NAMALWA (cell line): ENCODE measurements around the gene VCL.
"Not testable (repeated sequence)": the region's sequence is repeated elsewhere in the genome, so short reads cannot be mapped to it uniquely, and the experiment has no call there.

Experiments used
- DNase-seq: peaks from one replicate; pipeline ENCODE4 v3.0.0-alpha.2; 2015; ENCODE audit warnings: low spot score

Gene VCL

GRCh38 chr10:74039561-74040145 is 41.7 kb downstream of the VCL start:
- no peak for DNase-seq

DNA sequence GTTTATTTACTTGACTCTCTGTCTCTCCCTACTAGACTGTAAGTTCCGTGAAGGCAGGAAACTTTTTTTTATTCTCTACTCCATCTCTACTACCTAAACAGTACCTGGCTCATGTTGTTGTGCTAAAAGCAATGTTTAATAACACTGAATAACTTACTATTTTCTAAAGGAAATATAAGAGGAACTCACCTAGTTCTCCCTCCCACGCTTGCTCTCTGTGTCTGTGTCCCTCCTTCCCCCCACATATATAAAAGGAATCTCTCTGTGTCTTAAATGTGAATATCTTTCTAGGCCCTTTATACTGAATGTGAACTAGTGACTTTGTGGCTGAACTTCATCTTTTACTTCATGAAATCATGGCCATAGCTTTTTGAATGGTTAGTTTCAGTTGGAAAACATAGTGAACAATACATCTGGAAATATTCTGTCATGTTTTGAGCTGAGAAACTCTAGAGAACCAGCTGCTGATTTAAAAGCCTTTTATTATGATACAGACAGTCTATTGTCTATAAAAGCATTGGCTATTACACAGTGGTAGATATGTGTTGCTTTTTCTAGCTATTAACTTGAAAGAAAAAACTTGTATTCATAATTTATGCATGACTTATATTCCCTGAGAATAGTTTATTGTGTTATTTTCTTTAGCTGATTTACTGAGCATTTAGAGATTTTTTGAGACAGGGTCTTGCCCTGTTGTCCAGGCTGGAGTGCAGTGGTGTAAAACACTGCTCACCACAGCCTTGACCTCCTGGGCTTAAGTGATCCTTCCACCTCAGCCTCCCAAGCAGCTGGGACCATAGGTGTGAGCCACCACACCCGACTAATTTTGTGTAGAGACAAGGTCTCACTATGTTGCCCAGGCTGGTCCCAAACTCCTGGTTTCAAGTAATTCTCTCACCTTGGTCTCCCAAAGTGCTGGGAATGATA is 42.5 kb downstream of the VCL start:
- DNase-seq = no peak

DNA sequence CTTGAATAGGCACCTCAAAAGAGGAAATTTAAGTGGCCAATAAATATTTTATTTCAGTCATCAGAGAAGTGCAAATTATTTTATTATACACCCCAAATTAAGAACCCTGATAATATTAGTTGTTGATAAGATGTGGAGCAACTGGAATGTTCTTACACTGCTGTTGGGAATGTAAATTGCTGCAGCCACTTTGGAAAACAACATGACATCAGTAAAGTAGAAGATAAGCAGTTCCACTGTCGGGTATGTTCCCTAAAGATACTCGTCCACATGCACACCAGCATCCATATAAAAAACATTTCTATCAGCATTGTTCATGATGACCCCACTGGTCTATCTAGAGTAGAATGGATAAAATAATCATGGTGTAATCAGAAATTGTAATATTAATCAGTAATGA is 46.5 kb downstream of the VCL start:
- DNase-seq = no peak

- DNase-seq = no peak
Measured at GRCh38 chr10:74047304-74047703, 49.4 kb downstream of the VCL start.

DNA sequence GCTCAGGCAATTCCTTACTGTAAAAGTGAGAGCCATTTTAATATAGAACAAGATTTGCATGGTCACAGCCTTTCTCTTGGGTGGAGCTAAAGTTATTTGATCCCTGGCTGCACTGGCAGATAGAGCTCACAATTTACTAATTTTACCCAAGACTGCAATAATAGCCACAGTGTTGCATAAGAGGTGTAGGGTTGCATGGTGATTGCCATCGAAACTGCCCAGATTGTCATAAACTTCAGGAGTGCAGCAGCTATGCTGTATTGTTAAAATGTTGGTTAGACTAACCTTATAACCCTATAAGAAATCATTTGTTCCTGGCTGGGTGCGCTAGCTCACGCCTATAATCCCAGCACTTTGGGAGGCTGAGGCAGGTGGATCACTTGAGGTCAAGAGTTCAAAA is 50.0 kb downstream of the VCL start:
- no peak for DNase-seq

GRCh38 chr10:74048433-74048832 is 50.5 kb downstream of the VCL start:
- DNase-seq = no peak

- DNase-seq = no peak
Measured at GRCh38 chr10:74049955-74050354, 52.0 kb downstream of the VCL start.

GRCh38 chr10:74050653-74051052 is 52.7 kb downstream of the VCL start:
- no peak for DNase-seq

- DNase-seq = no peak
Measured at GRCh38 chr10:74051736-74052342, 53.9 kb downstream of the VCL start.

GRCh38 chr10:74052994-74053393 is 55.1 kb downstream of the VCL start:
- no peak for DNase-seq

- no peak for DNase-seq
Measured at GRCh38 chr10:74055383-74056049, 57.6 kb downstream of the VCL start.

- no peak for DNase-seq
Measured at GRCh38 chr10:74056050-74056818, 58.3 kb downstream of the VCL start.

DNA sequence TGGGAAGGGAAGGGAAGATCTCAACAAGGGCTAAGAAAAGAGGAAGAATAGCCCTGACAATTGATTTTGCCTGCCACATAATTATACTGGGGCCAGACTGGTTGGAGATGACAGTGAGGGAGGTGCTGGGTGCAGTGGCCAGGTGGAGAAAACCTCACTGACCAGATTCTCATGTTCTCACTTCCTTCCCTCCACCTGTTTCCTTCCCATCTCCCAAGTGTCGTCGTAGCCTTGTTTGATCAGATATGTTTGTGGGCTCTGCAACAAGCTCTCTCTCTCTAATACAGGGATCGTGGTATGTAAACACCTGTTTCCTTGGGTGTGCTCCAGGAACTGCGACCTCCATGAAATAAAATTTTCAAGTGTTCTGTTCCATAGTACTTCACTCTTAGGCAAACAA is 60.2 kb downstream of the VCL start:
- DNase-seq = no peak

DNA sequence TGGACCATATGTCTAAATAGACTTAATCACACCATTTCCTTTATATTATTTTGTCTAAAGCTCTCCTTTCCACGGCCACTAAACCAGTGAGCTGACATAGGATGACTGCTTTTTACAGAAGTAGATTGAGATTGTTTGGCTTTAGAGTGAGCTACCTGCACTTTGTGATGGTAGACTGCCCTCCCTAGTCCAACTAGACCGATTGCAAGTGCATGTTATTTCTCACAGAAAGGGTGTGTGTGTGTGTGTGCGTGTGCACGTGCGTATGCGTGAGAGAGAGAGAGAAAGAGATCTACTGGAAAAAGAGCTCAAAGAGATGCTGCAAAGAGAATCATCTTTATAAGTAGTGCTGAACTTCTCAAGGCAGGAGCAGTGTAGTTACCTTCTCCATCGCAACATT is 60.7 kb downstream of the VCL start:
- no peak for DNase-seq

DNA sequence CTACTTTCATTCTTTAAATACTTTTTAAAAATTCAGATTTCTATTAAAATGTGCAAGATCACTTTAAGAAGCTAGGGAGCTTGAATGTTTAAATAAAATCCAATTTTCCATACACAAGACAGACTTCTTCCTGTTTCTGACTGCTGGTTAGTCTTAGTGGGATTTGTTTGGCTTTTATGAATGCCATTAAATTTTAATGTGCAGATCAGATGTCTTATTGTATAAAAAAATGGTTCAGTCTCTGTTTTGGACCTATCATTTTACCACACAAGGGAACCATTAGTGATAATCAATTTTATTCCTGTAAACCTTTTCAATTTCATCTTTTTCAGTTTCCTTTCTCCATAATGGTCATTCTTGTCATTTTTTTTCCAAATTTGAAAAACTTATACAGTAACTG is 63.2 kb downstream of the VCL start:
- no peak for DNase-seq

DNA sequence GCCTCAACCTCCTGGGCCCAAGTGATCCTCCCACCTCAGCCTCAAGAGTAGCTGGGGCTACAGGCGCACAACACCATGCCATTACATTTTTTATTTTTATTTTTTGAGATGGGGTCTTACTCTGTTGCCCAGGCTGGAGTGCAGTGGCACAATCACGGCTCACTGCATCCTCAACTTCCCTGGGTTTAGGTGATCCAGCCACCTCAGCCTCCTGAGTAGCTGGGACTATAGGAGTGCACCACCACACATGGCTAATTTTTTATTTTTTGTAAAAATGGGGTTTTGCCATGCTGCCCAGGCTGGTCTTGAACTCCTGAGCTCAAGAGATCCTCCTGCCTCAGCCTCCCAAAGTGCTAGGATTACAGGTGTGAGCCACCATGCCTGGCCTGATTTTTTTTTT is 64.1 kb downstream of the VCL start:
- DNase-seq = not testable (repeated sequence)

DNA sequence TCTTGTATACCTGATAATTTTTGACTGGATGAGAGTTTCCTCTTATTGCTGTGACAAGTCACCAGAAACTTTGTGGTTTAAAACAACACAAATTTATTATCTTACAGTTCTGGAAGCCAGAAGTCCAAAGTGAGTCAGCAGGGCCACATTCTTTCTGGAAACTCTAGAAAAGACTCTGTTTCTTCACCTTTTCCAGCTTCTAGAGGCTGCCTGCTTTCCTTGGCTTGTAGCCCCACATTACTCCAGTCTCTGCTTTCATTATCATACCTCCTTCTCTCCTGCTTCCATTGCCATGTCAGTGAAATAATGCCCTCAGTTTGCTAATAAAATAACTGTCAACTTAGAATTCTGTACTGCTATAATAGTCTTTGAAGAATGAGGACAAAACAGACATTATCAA is 65.3 kb downstream of the VCL start:
- no peak for DNase-seq

DNA sequence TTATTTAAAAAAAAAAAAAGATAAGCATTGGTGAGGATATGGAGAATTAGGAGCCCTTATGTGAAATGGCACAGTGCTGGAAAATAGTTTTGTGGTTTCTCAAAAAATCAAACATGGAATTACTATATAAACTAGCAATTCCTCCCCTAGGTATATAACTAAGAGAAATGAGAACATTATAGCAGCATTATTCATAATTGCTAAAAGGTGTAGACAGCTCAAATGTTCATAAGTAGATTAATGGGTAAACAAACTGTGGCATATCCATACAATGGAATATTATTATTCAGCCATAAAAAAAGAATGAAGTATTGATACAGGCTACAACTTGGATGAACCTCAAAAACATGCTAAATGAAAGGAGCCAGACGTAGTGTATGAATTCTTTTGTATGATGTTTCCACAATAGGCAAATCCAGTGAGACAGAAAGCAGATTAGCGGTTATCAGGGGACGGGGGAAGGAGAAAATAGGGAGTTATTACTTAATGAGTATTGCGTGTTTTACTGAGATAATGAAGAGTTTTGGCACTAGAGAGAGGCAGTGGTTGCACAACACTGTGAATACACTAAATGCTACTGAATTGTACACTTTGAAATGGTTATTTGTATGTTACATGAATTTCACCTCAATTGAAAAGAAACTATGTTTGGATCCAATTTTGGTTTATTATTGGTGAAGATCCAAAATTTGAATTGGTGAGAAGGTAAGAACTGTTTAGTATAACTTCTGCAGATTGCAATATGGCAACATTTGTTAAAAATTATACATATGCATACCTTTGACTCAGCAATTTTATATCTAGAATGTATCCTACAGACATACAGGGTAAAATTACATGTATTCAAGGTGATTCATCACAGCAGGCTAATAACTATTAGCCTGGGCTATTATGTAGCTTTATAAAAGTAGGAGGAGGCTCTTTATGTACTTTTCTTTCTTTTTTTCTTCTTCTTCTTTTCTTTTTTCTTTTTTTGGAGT is 69.7 kb downstream of the VCL start:
- no peak for DNase-seq

GRCh38 chr10:74071157-74071556 is 73.2 kb downstream of the VCL start:
- DNase-seq = no peak

DNA sequence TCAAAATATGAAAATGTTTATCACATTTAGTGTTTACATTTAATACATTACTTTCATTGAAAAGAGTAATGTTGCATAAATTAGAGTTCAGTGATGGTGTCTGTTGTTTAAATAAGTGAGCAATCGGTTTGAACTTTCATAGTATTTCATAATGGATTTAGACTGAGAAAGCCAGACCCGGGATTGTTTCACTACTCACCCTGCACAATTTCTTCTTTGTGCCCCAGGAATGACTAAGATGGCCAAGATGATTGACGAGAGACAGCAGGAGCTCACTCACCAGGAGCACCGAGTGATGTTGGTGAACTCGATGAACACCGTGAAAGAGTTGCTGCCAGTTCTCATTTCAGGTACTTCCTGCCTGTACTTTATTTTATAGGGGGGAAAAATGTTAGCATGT is 74.6 kb downstream of the VCL start:
- DNase-seq = no peak

- DNase-seq = no peak
Measured at GRCh38 chr10:74075906-74076305, 78.0 kb downstream of the VCL start.
